Subcutaneous adipose tissue (tissue), 4 donors: ENCODE results near the gene RPL31. TPM values are rescaled to one million over a fixed set of nuclear protein-coding genes. Genes with fewer than 3 reads are reported as not detected.

Experiments used
- CTCF ChIP-seq: fragments of 450-650 bp; IDR thresholded peaks from one replicate; pipeline ENCODE4 v1.5.1; 2016; ENCODE audit warnings: low read depth, mild to moderate bottlenecking, control low read depth, antibody characterized with exemption, moderate library complexity
- total RNA-seq, 4 donors: library from RNA; depleted of rRNA; stranded (reverse); fragments of >200 nt; gene quantifications; one replicate each; pipeline ENCODE4 v1.1.0, GENCODE V29; 2016

The RPL31 gene
- total RNA-seq, 4 donors from 2014 or later: 1,572 to 2,109 (median 1,828) TPM

DNA sequence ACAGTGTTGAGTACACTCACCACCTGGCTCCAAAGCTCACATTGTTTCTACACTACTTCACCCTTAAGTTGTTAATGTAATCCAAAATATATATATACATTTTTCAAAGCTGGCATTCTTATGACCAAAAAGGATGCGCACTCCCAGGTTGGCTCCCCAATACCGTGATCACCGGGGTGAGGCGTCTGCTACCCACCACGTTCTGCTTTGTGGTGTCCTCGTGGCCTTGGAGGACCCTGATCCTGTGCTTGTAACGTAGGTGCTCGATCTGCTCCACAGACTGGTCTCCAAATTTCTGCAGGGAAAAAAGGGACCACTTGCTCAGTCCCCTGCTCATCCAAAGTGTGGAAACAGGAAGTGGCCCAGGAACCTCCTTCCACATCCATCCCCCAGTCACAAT lies 25.8 kb downstream of the RPL31 start:
- TF ChIP-seq CTCF: no peak

- TF ChIP-seq CTCF: no peak
Observed at GRCh38 chr2:101030866-101031554, 28.9 kb downstream of the RPL31 start.

GRCh38 chr2:101032084-101032776 lies 30.1 kb downstream of the RPL31 start:
- no peak for TF ChIP-seq CTCF

GRCh38 chr2:101036562-101036961 lies 34.5 kb downstream of the RPL31 start:
- TF ChIP-seq CTCF: no peak

DNA sequence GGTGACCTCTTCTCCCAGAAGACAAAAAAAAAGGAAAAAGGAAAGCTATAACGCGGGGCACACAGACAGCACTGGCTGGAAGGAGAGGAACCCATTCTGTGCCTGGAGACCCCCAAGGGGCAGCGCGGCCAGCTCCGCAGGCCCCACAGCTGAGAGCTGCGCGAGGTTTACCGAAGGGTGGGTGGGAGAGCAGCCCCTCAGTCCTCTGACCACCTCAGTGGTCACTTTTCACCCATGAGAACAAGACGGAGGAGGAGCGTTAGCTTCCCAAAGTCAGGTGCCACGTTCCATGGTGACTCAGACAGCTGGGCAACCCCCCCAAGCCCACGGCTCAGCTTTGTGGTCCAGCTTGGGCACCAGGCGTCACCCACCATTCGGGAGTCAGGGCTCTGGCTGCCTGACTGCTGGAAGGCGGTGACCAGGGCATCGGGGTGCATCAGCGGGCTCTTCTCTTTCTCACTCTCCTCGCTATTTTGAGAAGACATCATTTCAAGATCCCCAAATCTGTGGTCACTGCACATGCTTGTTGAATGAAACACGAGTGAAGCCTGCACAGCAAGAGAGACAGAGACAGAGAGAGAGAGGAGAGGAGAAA lies 35.2 kb downstream of the RPL31 start:
- TF ChIP-seq CTCF: no peak

DNA sequence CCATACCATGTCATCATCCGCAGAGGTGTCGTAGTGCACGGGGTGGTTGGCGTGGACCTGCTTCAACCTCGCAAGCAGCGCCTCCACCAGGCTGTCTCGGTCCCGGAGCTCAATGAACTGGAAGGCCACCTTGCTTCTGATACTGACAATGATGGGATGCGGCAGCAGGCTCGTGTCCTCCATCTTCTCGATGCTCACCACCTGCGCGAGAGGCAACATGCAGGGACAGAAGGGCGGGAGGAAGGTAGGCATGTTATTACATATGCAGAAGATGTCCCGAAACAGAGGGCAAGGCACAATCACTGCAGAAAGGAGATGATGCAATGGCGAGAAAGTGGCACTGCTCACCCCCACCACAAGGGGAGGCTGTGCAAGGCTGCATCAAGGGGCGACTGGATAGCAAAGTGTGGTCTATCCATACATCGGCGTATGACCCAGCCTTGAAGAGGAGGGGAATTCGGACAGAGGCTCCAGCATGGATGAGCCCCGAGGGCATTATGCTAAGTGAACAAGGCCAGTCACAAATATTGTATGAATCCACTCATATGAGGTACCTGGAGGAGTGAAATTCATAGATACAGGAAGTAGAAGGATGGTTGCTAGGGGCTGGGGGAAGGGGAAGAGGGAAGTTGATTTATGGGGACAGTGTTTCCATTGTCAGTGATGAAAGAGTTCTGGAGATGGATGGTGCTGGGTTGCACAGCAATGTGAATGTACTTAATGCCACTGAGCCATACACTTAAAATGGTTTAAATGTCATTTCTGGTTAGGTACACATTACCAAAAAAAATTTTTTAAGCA lies 36.6 kb downstream of the RPL31 start:
- no peak for TF ChIP-seq CTCF

- TF ChIP-seq CTCF: no peak
Observed at GRCh38 chr2:101040072-101040471, 38.0 kb downstream of the RPL31 start.
